K562 (cell line): ENCODE results near the gene EDDM13. TPM values are rescaled to one million over a fixed set of nuclear protein-coding genes. Genes with fewer than 3 reads are reported as not detected.
"Not testable (repeated sequence)": the region's sequence is repeated elsewhere in the genome, so short reads cannot be mapped to it uniquely, and the experiment has no call there.

Source experiments
- ATAC-seq: fragments of 200-7000 bp; cut with Tn5 transposase; 3 replicates; pipeline ENCODE4 v1.9.1; 2020; ENCODE audit warnings: moderate library complexity
- BruUV-seq: library from RNA; stranded (reverse); fragments of 400-500 nt; replicated peaks from 2 replicates; lab custom pipeline; 2021; lab: Mats Ljungman, UMichigan
- CTCF ChIA-PET: fragments of 300-600 bp; formaldehyde crosslinking; extraction: SDS; loops from one replicate; lab custom pipeline; 2021; ENCODE audit warnings: low intra/inter-chr PET ratio; lab: Yijun Ruan, JAX
- POLR2A ChIA-PET: fragments of 300-600, 350-650 bp; sonication (Branson Sonifier 250); formaldehyde crosslinking; extraction: SDS; loops from one replicate; lab custom pipeline; 2021; ENCODE audit warnings: antibody characterized with exemption, inconsistent platforms; lab: Yijun Ruan, JAX
- DNase-seq, 4 experiments: peaks; one replicate each; pipeline versions ENCODE4 v3.0.0 to v3.0.0-alpha.2; 2011 to 2018; ENCODE audit warnings: low spot score in 3 of 4, mixed read lengths in 3 of 4; ENCODE audit errors: extremely low read depth in 1 of 4
- FAIRE-seq: peaks from 2 replicates; lab custom pipeline; 2011; peaks lifted over from hg19 to GRCh38; lab: Jason Lieb, UNC
- H2AFZ ChIP-seq: 2 replicates; pipeline ENCODE4 v1.6.0; 2011; ENCODE audit warnings: low read depth, low read length, control low read depth, inconsistent platforms
- H3K27ac ChIP-seq: fragments of 200-600 bp; 3 replicates; pipeline ENCODE4 v1.8.0; 2011; ENCODE audit warnings: low read depth, mild to moderate bottlenecking, control low read depth, inconsistent platforms, low read length, moderate library complexity, mixed read lengths; ENCODE audit errors: extremely low read depth
- H3K27me3 ChIP-seq, 2 experiments: fragments of 300-600 bp in 1 of 2; 2 replicates in 1 of 2; 3 replicates in 1 of 2; pipeline versions ENCODE4 v1.6.0 to v1.8.0; 2011; ENCODE audit warnings: inconsistent platforms in 2 of 2, low read length in 2 of 2, mild to moderate bottlenecking in 1 of 2, mixed read lengths in 1 of 2, moderate library complexity in 1 of 2; ENCODE audit not compliant: control insufficient read depth in 2 of 2, insufficient read depth in 2 of 2
- H3K36me3 ChIP-seq: fragments of 300-600 bp; 3 replicates; pipeline ENCODE4 v1.8.0; 2011; ENCODE audit warnings: mild to moderate bottlenecking, low read length, inconsistent platforms; ENCODE audit not compliant: control insufficient read depth, insufficient read depth
- H3K4me1 ChIP-seq, 2 experiments: fragments of 200-600 bp in 1 of 2; replicated peaks in 1 of 2; 2 replicates in 1 of 2; 3 replicates in 1 of 2; pipeline versions ENCODE4 v1.5.1 to v1.8.0; 2011; ENCODE audit warnings: inconsistent platforms in 2 of 2, low read length in 2 of 2, mild to moderate bottlenecking in 1 of 2, mixed read lengths in 1 of 2, moderate library complexity in 1 of 2; ENCODE audit not compliant: control insufficient read depth in 2 of 2, insufficient read depth in 2 of 2
- H3K4me2 ChIP-seq: 2 replicates; pipeline ENCODE4 v1.6.1; 2011; ENCODE audit warnings: low read length, control low read depth, inconsistent platforms, mixed read lengths; ENCODE audit not compliant: insufficient read depth
- H3K4me3 ChIP-seq: fragments of 200-600 bp; sonication (generic), shearing (Covaris generic); 2 replicates; pipeline ENCODE4 v1.5.1; 2016; ENCODE audit warnings: control low read depth, inconsistent platforms
- H3K79me2 ChIP-seq: fragments of 200-600 bp; 3 replicates; pipeline ENCODE4 v1.8.0; 2011; ENCODE audit warnings: low read length, inconsistent platforms; ENCODE audit not compliant: control insufficient read depth, insufficient read depth
- H3K9ac ChIP-seq, 2 experiments: 2 replicates each; pipeline versions ENCODE4 v1.6.0 to v1.6.1; 2011; ENCODE audit warnings: low read depth in 2 of 2, low read length in 2 of 2, control low read depth in 1 of 2, inconsistent platforms in 1 of 2, mild to moderate bottlenecking in 1 of 2, mixed read lengths in 1 of 2; ENCODE audit not compliant: insufficient read depth in 1 of 2
- H3K9me1 ChIP-seq: one replicate; pipeline ENCODE4 v1.6.0; 2011; ENCODE audit warnings: inconsistent platforms, mild to moderate bottlenecking, low read length, moderate library complexity; ENCODE audit not compliant: control insufficient read depth, insufficient read depth
- H3K9me3 ChIP-seq: replicated peaks from 2 replicates; pipeline ENCODE4 v1.5.1; 2011; ENCODE audit warnings: low read depth, low read length, inconsistent platforms; ENCODE audit not compliant: control insufficient read depth, insufficient read depth
- H4K20me1 ChIP-seq: replicated peaks from 2 replicates; pipeline ENCODE4 v1.6.1; 2011; ENCODE audit warnings: low read length, inconsistent platforms, mixed read lengths; ENCODE audit not compliant: control insufficient read depth, insufficient read depth
- BHLHE40 ChIP-seq: IDR thresholded peaks from 2 replicates; pipeline ENCODE4 v1.6.1; 2011; ENCODE audit warnings: low read length, improper control_type of control experiment
- ESRRB ChIP-seq: fragments of 250-450 bp; sonication (Bioruptor Pico); IDR thresholded peaks from 2 replicates; pipeline ENCODE4 v1.5.0; 2020; ENCODE audit warnings: mild to moderate bottlenecking, moderate library complexity, borderline replicate concordance
- FOXM1 ChIP-seq, 2 experiments: fragments of 450-650 bp in 1 of 2; sonication (generic) in 1 of 2; formaldehyde crosslinking in 1 of 2; IDR thresholded peaks; 2 replicates each; pipeline versions ENCODE4 v1.6.1 to v1.9.0; 2017 to 2022; ENCODE audit warnings: low read depth in 2 of 2, mild to moderate bottlenecking in 2 of 2, missing genetic modification reagents in 1 of 2, moderate library complexity in 1 of 2
- HNRNPL ChIP-seq: fragments of 200-400 bp; formaldehyde crosslinking; IDR thresholded peaks from 2 replicates; pipeline ENCODE4 v1.6.1; 2017; ENCODE audit warnings: low read depth, mild to moderate bottlenecking, low read length
- L3MBTL2 ChIP-seq: fragments of 450-650 bp; IDR thresholded peaks from 2 replicates; pipeline ENCODE4 v1.6.1; 2016; ENCODE audit warnings: mild to moderate bottlenecking, moderate library complexity
- RCOR1 ChIP-seq, 2 experiments: IDR thresholded peaks; 2 replicates each; pipeline ENCODE4 v1.6.1; 2012; ENCODE audit warnings: low read depth in 2 of 2, low read length in 2 of 2, borderline replicate concordance in 1 of 2, improper control_type of control experiment in 1 of 2
- TEAD1 ChIP-seq, 2 experiments: fragments of 450-650 bp in 1 of 2; sonication (generic) in 1 of 2; formaldehyde crosslinking; IDR thresholded peaks; 2 replicates each; pipeline versions ENCODE4 v1.4.0 to v1.8.0; 2020 to 2022; ENCODE audit warnings: mild to moderate bottlenecking in 2 of 2, missing genetic modification reagents in 1 of 2
- ZFP36 ChIP-seq: fragments of 150-350 bp; IDR thresholded peaks from 2 replicates; pipeline ENCODE4 v1.6.1; 2018; ENCODE audit warnings: low read length, low read depth; ENCODE audit not compliant: partially characterized antibody
- ZNF445 ChIP-seq: fragments of 250-450 bp; sonication (Bioruptor Pico); IDR thresholded peaks from 2 replicates; pipeline ENCODE4 v1.4.0; 2020; ENCODE audit warnings: low read depth, mild to moderate bottlenecking, moderate library complexity
- ZNF57 ChIP-seq: fragments of 450-650 bp; formaldehyde crosslinking; IDR thresholded peaks from 2 replicates; pipeline ENCODE4 v1.4.0; 2020; ENCODE audit warnings: mild to moderate bottlenecking, moderate library complexity
- ZNF79 ChIP-seq: fragments of 250-450 bp; sonication (Bioruptor Pico); IDR thresholded peaks from 2 replicates; pipeline ENCODE4 v1.4.0; 2020; ENCODE audit warnings: low read depth, mild to moderate bottlenecking, moderate library complexity
- WGBS: fragments of 100-300 bp; shearing (Covaris generic); methylation state at CpG from one replicate; pipeline ENCODE4 v1.1.6; 2016; ENCODE audit warnings: low coverage, mixed read lengths; ENCODE audit not compliant: insufficient coverage; ENCODE audit errors: missing lambda C conversion rate; 5-methylcytosine and 5-hydroxymethylcytosine counted together
- in situ Hi-C: fragments of 300-500 bp; cut with MboI; formaldehyde crosslinking; loops from 4 replicates; pipeline ENCODE4 v1.15.0; 2018; ENCODE audit warnings: inconsistent platforms, mixed read lengths
- intact Hi-C: fragments of 100-400 bp; cut with micrococcal nuclease; formaldehyde crosslinking; loops from 2 replicates; pipeline ENCODE4 v1.14.2; 2022
- polyA plus RNA-seq, 8 experiments: library from polyadenylated mRNA; depleted of rRNA in 4 of 8; stranded (reverse) in 5 of 8; unstranded in 3 of 8; fragments of >200 nt; fragmentation: Nextera tagmentation in 2 of 8; fragmentation: Illumina TruSeq in 1 of 8; extraction: Ambion mirVana in 2 of 8; extraction: Trizol in 1 of 8; gene quantifications; 2 replicates each; pipeline versions ENCODE4 v1.2.1 to v1.2.3, GENCODE V29; 2011 to 2014; ENCODE audit warnings: inconsistent platforms in 1 of 8, missing spikeins in 1 of 8
- total RNA-seq, 7 experiments: library from RNA; depleted of rRNA in 6 of 7; stranded (reverse); fragments of >200 nt in 6 of 7; fragmentation: Illumina TruSeq in 2 of 7; extraction: Trizol in 2 of 7; gene quantifications; 2 replicates each; pipeline versions ENCODE4 v1.2.1 to v1.2.3, GENCODE V29; 2011 to 2021; ENCODE audit warnings: low replicate concordance in 1 of 7
- TF ChIP-seq, protein P1 (sequence below): IDR thresholded peaks from 2 replicates; pipeline ENCODE4 v1.6.1; 2016; ENCODE audit warnings: missing genetic modification characterization, missing compliant biosample characterization
- TF ChIP-seq, protein P2 (sequence below), 2 experiments: fragments of 200-800 bp in 1 of 2; sonication (Bioruptor generic) in 1 of 2; sonication (generic) in 1 of 2; formaldehyde crosslinking in 1 of 2; IDR thresholded peaks in 1 of 2; conservative IDR thresholded peaks in 1 of 2; 2 replicates each; pipeline versions ENCODE4 v1.5.0 to v1.6.1; 2016 to 2020; ENCODE audit warnings: missing compliant biosample characterization in 1 of 2, missing genetic modification characterization in 1 of 2, missing genetic modification reagents in 1 of 2

The EDDM13 gene
- total and polyA plus RNA-seq, 9 of the 15 experiments (the other 6 are each of a cell fraction or from before 2014, with no cell fraction given) = 2.0 to 7.7 (median 4.1) TPM

DNA sequence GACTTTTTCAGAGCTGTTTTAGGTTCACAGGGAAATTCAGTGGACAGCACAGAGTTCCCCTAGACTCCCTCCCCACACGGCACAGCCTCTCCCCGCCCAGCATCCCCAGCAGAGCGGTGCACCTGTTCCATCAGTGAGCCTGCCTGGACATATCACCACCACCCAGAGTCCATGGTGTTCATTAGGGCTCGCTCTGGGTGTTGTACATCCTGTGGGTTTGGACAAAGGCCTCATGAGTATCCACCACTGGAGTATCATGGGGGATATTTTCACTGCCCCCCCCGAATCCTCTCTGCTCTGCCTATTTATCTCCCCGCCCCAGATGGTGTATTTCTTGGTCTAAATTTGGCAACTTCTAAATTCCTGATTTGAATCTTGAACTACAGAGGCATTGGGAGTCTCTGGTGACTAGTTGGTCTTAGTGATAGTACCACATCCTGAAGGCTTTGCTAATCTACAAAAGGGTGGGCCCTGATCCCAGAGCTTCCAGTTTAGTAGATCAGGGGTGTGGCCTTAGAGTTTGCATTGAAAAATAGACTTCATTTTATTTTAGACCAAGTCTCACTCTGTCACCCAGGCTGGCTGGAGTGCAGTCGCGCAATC is 23.7 kb upstream of the EDDM13 start (continued):
- TF ChIP-seq FOXM1 (IDR thresholded peaks at IDR 0.05; ENCODE audit: low read depth) = peak; percentile 65; the same call in 1 of the 2 replicates
- TF ChIP-seq FOXM1 (CRISPR knock-in tag; IDR thresholded peaks at IDR 0.05; ENCODE audit: low read depth) = not testable (repeated sequence)

DNA sequence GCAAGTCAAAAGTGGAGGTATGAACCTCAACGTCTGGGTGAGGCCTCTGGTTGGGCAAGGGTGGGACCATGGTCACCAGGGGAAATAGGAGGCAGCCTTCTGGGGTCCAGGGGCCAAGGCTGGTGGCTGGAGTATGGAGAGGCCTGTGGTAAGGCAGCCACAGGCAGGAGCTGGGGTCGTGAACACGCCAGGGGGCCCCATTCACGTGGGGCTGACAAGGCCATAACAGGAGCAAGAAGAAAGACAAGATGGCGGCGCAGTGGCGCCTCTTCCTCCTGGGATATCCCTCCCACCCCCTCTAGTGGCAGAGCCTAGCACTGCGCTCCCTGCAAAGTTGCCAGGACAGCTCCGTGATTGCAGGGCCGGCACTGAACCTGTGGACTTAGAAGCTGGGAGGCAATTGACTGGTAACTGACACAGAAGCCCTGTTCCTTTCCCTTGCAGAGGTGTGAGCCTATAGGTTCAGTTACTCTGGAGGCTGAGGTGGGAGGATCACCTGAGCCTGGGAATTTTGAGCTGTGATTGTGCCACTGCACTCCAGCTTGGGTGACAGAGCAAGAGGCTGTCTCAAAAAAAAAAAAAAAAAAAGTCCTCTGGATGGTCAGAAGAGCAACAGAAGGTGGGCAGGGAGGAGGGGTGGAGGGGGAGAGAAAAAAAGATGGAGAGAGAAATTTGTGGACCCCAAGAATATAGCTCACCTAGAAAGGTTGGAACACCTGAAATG is 19.7 kb upstream of the EDDM13 start:
- Histone ChIP-seq H3K79me2 (no peaks in the 10 kb centered on the region), H3K9me3 (0 out of 2 replicates have a peak, but pooled peaks cover 4% of the 10 kb centered on the region), H3K9me1 (no peaks in the 10 kb centered on the region), H3K27ac (peak overlapping the region; percentile 52; the same call in 2 of the 3 replicates), H2AFZ (peak overlapping the region; percentile 93), H3K4me2 (no peak overlapping the region), H3K36me3 (no peaks in the 10 kb centered on the region), H3K4me1 (peaks cover 23 to 24% of the 10 kb centered on the region in 2 experiments), H3K9ac (no peak overlapping the region), H3K27me3 (no peaks in the 10 kb centered on the region), H4K20me1 (no peaks in the 10 kb centered on the region), H3K4me3 (no peak overlapping the region)
- BruUV-seq = no TSS peak
- 11% methylated on average over 8 of the region's 10 CpGs for WGBS
- CTCF ChIA-PET = interaction anchor here (0.6 to 3.2 kb wide), 13 partner anchors 14 to 845 kb away, joined by 3 to 46 read pairs (median 4); no protein-coding TSS in a partner anchor
- POLR2A ChIA-PET = interaction anchor here (0.9 to 1.5 kb wide), 4 partner anchors 11 to 81 kb away, joined by 4 to 7 read pairs (median 6); no protein-coding TSS in a partner anchor
- in situ Hi-C loops = loop anchor here (5.0 kb wide), 1 partner anchor 176 kb away; no protein-coding TSS in a partner anchor
- ATAC-seq = peak; percentile 92
- peak; percentile 87 for FAIRE-seq
- DNase-seq = peak; percentile 80 to 93 (median 81)
- intact Hi-C loops = loop anchor here (1.0 to 10.0 kb wide), 5 partner anchors 56 to 292 kb away; no protein-coding TSS in a partner anchor
- TF ChIP-seq ESRRB (no peak), ZNF445 (CRISPR knock-in tag) (0 out of 2 replicates have a peak, but pooled peaks have one; percentile 45), RCOR1 (IDR thresholded peaks at IDR 0.05; ENCODE audit: borderline replicate concordance in 1 of 2, low read depth in 2 of 2, low read length in 2 of 2) (0 out of 4 replicates have a peak, but pooled peaks of 1 of the 2 experiments have one; percentile 62), HNRNPL (no peak), BHLHE40 (peak; percentile 38; the same call in 1 of the 2 replicates), ZNF79 (CRISPR knock-in tag) (0 out of 2 replicates have a peak, but pooled peaks have one; percentile 38), ZFP36 (no peak), L3MBTL2 (peak; percentile 89), TEAD1 (CRISPR knock-in tag; IDR thresholded peaks at IDR 0.05) (peak in 1 of 2 experiments; percentile 65; a peak in 1 of 4 replicates), ZNF57 (CRISPR knock-in tag) (0 out of 2 replicates have a peak, but pooled peaks have one; percentile 63)
- TF ChIP-seq, protein P1, sequence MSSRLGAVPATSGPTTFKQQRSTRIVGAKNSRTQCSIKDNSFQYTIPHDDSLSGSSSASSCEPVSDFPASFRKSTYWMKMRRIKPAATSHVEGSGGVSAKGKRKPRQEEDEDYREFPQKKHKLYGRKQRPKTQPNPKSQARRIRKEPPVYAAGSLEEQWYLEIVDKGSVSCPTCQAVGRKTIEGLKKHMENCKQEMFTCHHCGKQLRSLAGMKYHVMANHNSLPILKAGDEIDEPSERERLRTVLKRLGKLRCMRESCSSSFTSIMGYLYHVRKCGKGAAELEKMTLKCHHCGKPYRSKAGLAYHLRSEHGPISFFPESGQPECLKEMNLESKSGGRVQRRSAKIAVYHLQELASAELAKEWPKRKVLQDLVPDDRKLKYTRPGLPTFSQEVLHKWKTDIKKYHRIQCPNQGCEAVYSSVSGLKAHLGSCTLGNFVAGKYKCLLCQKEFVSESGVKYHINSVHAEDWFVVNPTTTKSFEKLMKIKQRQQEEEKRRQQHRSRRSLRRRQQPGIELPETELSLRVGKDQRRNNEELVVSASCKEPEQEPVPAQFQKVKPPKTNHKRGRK (tag) = peak; percentile 26; the same call in 1 of the 2 replicates
- TF ChIP-seq, protein P2, sequence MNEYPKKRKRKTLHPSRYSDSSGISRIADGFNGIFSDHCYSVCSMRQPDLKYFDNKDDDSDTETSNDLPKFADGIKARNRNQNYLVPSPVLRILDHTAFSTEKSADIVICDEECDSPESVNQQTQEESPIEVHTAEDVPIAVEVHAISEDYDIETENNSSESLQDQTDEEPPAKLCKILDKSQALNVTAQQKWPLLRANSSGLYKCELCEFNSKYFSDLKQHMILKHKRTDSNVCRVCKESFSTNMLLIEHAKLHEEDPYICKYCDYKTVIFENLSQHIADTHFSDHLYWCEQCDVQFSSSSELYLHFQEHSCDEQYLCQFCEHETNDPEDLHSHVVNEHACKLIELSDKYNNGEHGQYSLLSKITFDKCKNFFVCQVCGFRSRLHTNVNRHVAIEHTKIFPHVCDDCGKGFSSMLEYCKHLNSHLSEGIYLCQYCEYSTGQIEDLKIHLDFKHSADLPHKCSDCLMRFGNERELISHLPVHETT (CRISPR knock-in tag; conservative IDR thresholded peaks at IDR 0.05 in 1 of 2, IDR thresholded peaks at IDR 0.05 in 1 of 2) = peak in 1 of 2 experiments; percentile 88; a peak in 2 of 4 replicates
